ENCODE results near the gene CRKL. TPM values are rescaled to one million over a fixed set of nuclear protein-coding genes. Genes with fewer than 3 reads are reported as not detected.

CRKL gene, protein sequence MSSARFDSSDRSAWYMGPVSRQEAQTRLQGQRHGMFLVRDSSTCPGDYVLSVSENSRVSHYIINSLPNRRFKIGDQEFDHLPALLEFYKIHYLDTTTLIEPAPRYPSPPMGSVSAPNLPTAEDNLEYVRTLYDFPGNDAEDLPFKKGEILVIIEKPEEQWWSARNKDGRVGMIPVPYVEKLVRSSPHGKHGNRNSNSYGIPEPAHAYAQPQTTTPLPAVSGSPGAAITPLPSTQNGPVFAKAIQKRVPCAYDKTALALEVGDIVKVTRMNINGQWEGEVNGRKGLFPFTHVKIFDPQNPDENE
- 35.0 and 41.4 TPM in 2 replicates for total RNA-seq

DNA sequence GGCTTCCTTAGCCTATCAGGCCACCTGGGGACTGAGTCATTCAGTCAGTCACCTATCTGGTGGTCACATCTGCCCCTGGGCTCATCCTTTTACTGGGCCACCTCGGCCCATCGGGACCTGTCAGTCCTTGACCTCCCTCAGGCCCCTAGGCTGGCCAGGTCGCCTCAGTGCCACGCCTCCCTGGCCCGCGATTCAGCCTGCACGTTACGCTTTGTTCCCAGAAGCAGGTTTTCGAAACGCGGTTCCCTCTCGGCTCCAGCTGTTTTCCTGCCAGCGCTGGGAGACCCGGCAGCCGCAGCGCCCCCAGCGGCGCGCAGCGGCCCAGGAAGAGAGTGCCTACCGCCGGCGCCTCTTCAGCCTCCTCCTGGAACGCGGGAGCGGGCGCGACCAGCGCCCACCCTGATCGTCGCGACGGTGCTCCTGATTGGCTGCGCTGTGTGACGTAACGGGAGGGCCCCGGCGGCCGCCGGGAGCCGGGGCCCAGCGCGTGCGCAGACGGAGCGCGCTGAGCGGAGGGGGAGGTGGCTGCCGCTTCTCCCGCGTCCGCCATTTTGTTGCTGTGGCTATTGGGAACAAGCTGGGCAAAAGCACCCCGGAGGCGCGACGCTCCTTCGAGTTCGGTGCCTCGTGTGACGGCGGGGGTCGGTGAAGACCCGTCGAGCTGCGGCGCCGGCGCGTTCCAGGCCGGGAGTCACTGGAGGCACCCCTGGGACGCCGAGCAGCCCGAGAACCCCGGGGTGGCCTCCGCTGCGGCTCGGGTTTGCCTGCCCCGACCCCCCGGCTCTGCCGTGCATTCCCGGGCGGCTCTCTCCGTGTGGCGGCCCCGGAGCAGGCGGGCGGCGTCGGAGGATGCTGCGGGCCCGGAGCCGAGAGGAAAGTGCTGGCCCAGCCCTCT is at the start of gene CRKL:
Gene CRKL (plus strand): TSS at position 492 of the 895 bp plus-strand sequence. CDS start 528 bp downstream, outside the sequence.

DNA sequence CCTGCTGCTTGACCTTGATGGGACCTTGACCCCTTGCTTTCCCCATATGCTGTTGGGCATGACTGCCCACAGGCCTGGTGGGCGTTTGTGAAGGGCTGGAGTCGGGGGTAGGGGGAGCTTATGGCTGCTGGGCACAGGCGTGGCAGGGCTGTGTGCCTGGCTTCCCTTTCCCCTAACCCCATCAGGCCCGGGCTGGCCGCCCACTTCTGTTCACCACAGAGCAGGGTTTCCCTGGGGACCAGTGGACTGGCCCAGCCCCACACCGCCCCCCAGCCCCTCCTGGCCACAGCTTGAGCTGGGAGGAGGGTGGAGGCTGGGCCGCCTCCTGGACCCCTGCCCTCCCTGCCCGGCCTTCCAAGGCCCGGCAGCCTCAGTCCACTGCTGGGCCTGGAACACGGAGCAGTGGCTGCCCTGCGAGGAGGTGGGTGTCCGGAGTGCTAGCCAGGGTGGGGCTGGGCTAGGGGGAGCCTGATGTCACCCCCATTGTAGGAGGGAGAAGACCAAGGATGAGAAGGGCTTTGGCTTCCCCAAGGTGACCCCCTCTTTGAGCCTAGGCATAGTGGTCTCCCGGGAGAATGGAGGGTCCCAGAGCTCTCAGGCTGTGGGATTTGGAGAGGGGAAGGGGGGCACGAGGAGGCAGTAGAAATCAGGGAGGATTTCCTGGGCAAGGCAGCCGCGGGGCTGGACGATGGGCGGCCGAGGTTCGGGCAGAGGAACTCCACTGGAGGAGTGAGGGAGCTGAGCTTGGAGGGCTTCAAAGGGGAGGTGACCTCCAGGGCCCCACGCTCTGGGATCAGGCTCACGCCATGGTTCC is 49.9 kb downstream of the CRKL start, which contains the start of gene AIFM3:
Gene AIFM3 (plus strand): TSS at position 373 of the 814 bp plus-strand sequence. CDS start 690 bp downstream, outside the sequence.

DNA sequence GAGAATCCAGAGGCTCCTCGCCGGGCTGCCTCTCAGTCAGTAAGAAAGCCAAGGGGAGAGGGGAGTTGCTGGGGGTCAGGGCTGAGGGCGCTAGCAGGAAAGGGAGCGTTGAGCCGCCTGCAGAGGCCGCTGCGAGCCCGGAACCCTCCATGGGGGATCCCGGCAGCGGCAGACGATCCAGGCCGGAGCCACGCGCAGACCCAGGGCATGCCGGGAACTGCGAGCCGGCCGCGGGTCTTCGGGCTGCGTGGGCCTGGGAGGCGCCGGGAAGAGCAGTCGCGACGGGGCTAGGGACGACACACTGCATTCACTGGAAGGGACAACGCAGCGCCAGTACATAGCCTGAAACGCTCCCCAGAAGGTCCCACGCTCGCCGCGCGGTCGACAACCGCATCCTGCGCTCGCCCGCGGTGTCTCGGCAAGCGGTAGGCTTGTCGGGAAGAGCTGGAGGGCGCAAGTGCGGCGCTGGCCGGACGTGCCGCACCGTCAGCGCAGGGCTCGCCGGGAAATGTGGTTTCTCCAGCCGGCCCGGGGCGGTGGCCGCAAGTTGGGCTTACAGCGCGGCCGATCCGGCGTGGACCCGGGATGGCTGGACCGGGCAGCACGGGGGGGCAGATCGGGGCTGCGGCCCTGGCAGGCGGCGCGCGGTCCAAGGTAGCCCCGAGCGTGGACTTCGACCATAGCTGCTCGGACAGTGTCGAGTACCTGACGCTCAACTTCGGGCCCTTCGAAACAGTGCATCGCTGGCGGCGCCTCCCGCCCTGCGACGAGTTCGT is 64.8 kb downstream of the CRKL start, which contains the start of gene LZTR1:
Gene LZTR1 (plus strand): TSS at position 511 of the 776 bp plus-strand sequence. CDS start 75 bp downstream, at position 586.

DNA sequence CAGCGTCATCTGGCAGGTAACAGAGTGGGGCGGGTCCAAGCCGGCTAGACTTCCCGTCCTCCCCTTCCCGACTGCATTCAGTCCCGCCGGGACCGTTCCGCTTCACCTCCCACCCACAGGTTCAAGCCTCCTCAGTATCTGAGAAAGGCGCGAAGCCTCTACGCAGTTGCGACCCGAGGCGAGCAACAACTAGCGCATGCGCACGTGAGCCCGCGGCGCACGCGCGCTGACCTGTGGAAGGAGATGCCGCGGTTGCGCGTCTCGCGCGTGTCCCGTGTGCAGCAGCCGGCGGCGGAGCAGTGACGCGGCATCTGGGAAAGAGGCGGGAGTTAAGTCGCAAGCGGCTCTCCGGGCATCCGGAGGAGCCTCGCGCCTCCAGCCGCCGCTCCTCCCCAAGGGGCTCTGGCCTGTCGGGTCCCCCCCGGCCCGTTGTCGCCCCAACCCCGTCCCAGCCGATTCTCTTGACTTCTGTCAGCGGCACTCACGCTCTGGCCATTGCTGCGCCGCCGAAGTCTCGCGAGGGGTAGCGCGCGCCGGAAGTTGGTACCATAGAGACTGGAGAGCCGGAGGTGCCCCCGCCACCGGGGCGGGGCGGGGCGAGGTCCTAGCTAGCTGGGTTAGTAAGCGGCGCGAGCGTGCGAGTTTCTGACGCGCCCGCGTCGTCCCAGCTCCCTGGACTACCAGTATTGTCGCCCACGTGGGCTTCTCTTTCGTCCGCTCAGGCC is 84.6 kb downstream of the CRKL start, which contains the start of gene THAP7:
Gene THAP7 (minus strand): TSS at position 518 of the 725 bp plus-strand sequence. CDS start 207 bp downstream, at position 311.

Other genes starting within 250 kb of the CRKL start
- gene SERPIND1, start 143.3 kb upstream of the CRKL start, total RNA-seq: not detected in 2 replicates
- 17.9 and 18.3 TPM in 2 replicates for gene PI4KA, start 58.6 kb upstream of the CRKL start, total RNA-seq
- 6.4 and 7.9 TPM in 2 replicates for gene SNAP29, start 58.4 kb upstream of the CRKL start, total RNA-seq
- gene AIFM3, start 49.8 kb downstream of the CRKL start, total RNA-seq: not detected in 2 replicates
- 39.0 and 43.7 TPM in 2 replicates for gene LZTR1, start 64.9 kb downstream of the CRKL start, total RNA-seq
- 11.6 and 15.1 TPM in 2 replicates for gene THAP7, start 84.7 kb downstream of the CRKL start, total RNA-seq
- gene P2RX6, start 97.8 kb downstream of the CRKL start, total RNA-seq: under 0.01 TPM in 1 of 2 replicates, not detected in the other
- not detected in 2 replicates for gene SLC7A4, start 115.2 kb downstream of the CRKL start, total RNA-seq
- gene LRRC74B, start 128.5 kb downstream of the CRKL start, total RNA-seq: not detected in 2 replicates